Measurements from ENCODE around the gene KISS1R.

DNA sequence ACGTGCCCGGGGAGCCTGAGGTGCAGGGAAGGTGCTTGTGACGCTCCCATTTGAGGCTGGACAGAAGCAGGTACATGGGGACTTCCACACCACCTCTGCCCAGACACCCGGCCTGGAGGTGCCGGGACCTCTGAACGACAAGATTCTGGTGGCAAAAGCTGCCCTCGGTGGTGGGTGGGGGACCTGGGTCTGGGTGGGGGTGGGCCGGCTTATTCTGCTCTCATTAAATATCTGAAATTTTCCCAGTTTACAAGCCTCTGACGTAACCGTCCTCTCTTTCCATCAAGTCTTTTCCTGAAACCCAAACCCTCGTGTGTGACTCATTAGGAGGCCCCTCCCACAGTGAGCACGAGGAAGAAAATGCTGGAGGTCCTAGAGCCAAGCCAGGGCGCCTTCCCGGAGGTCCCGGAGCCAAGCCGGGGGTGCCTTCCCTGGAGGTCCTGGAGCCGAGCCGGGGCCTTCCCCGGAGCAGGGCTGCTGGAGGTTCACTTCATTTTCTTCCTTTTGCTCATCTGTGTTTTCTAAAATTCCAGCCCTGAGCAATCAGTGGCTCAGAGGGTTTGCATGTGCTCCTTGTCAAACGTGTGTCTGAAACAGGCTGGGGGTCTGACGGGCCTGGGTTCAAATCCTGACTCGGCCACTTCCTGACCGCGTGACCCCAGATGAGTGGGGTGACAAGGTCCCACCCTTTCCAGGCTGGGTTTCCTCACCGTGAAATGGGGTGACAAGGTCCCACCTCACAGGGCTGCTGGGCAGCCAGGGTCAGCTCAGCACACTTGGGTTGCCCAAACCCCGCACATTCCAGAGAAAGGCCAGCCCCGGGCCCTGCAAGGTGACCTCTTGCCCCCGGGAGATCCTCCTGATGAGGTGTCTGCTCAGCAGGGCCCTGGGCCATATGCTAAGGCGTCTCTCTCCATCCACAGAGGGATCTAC is 47.6 kb upstream of the KISS1R start:
- TF ChIP-seq POLR2A (IDR thresholded peaks at IDR 0.05) (no peak), CTCF (IDR thresholded peaks at IDR 0.05) (no peak), EP300 (IDR thresholded peaks at IDR 0.05) (no peak)
